Neural progenitor cell (in vitro differentiated cells): ENCODE results near the gene COX8C.

Experiments used
- EZH2 ChIP-seq: fragments of 200-600 bp; sonication (generic); IDR thresholded peaks from 2 replicates; pipeline ENCODE4 v1.6.1; 2017; ENCODE audit warnings: antibody characterized with exemption, mild to moderate bottlenecking, moderate library complexity
- TF ChIP-seq, protein P1 (sequence below): fragments of 200-600 bp; sonication (generic); IDR thresholded peaks from 2 replicates; pipeline ENCODE4 v1.5.1; 2017; ENCODE audit warnings: antibody characterized with exemption, mild to moderate bottlenecking

GRCh38 chr14:93348292-93348691 is 1.3 kb downstream of the COX8C start:
- TF ChIP-seq, protein P1, sequence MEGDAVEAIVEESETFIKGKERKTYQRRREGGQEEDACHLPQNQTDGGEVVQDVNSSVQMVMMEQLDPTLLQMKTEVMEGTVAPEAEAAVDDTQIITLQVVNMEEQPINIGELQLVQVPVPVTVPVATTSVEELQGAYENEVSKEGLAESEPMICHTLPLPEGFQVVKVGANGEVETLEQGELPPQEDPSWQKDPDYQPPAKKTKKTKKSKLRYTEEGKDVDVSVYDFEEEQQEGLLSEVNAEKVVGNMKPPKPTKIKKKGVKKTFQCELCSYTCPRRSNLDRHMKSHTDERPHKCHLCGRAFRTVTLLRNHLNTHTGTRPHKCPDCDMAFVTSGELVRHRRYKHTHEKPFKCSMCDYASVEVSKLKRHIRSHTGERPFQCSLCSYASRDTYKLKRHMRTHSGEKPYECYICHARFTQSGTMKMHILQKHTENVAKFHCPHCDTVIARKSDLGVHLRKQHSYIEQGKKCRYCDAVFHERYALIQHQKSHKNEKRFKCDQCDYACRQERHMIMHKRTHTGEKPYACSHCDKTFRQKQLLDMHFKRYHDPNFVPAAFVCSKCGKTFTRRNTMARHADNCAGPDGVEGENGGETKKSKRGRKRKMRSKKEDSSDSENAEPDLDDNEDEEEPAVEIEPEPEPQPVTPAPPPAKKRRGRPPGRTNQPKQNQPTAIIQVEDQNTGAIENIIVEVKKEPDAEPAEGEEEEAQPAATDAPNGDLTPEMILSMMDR = no peak
- no peak for TF ChIP-seq EZH2
